Esophagus squamous epithelium (tissue), 5 donors: ENCODE data around the gene RUNDC3A. TPM values are rescaled to one million over a fixed set of nuclear protein-coding genes. Genes with fewer than 3 reads are reported as not detected.

Experiments
- DNase-seq: peaks from one replicate; lab custom pipeline; 2025; lab: John Stamatoyannopoulos, UW
- H3K27ac ChIP-seq, 4 donors: fragments of 200-600 bp; sonication (generic); one replicate each; pipeline ENCODE4 v1.5.1; 2016 to 2019; ENCODE audit warnings: mild to moderate bottlenecking in 1 of 4
- H3K27me3 ChIP-seq, 4 donors: fragments of 200-600 bp; sonication (generic); 1 replicate in 3 of 4; 2 replicates in 1 of 4; pipeline versions ENCODE4 v1.5.1 to v1.6.0; 2017 to 2021; ENCODE audit warnings: antibody characterized with exemption in 1 of 4
- H3K36me3 ChIP-seq, 3 donors: fragments of 200-600 bp; sonication (generic); one replicate each; pipeline ENCODE4 v1.5.1; 2016 to 2019
- H3K4me1 ChIP-seq, 3 donors: fragments of 200-600 bp; sonication (generic); one replicate each; pipeline ENCODE4 v1.5.1; 2017 to 2019
- H3K4me3 ChIP-seq, 4 donors: fragments of 200-600 bp; sonication (generic); 1 replicate in 3 of 4; 2 replicates in 1 of 4; pipeline ENCODE4 v1.5.1; 2016 to 2019; ENCODE audit warnings: mild to moderate bottlenecking in 2 of 4, moderate library complexity in 1 of 4
- H3K9me3 ChIP-seq, 3 donors: fragments of 200-600 bp; sonication (generic); one replicate each; pipeline ENCODE4 v1.5.1; 2016 to 2019
- POLR2A ChIP-seq, 4 donors: fragments of 450-650 bp; IDR thresholded peaks; one replicate each; pipeline ENCODE4 v1.6.1; 2017; ENCODE audit warnings: antibody characterized with exemption in 4 of 4, mild to moderate bottlenecking in 4 of 4, moderate library complexity in 3 of 4
- WGBS, 2 donors: methylation state at CpG; one replicate each; pipeline ENCODE4 v1.1.5; 2018; 5-methylcytosine and 5-hydroxymethylcytosine counted together
- intact Hi-C: fragments of 100-400 bp; cut with DNase I; formaldehyde crosslinking; loops from one replicate; pipeline ENCODE4 v1.15.0; 2022
- total RNA-seq, 4 donors: library from RNA; depleted of rRNA; stranded (reverse); fragments of >200 nt; gene quantifications; one replicate each; pipeline ENCODE4 v1.1.0, GENCODE V29; 2016
- TF ChIP-seq, protein P1 (sequence below), 6 experiments: fragments of 450-650 bp in 4 of 6; fragments of 200-600 bp in 2 of 6; sonication (generic) in 2 of 6; IDR thresholded peaks; one replicate each; pipeline ENCODE4 v1.5.1; 2016 to 2019; ENCODE audit warnings: antibody characterized with exemption in 6 of 6, mild to moderate bottlenecking in 4 of 6, moderate library complexity in 4 of 6
- donor health status: DM: yes; HTN: yes; CAD: no.

The RUNDC3A gene
- total RNA-seq, 4 donors from 2014 or later, result 0.23 to 1.1 (median 0.81) TPM

- Histone ChIP-seq H3K4me1 (no peaks in the 10 kb centered on the region), H3K27me3 (no peaks in the 10 kb centered on the region), H3K4me3 (no peak overlapping the region), H3K9me3 (no peaks in the 10 kb centered on the region), H3K36me3 (no peaks in the 10 kb centered on the region), H3K27ac (no peak overlapping the region)
- intact Hi-C loops, result no loop called here
- WGBS, 2 donors, result 59 to 67% methylated on average over 6 to 7 of the region's 7 CpGs
- no peak for TF ChIP-seq POLR2A (IDR thresholded peaks at IDR 0.05)
- TF ChIP-seq, protein P1, sequence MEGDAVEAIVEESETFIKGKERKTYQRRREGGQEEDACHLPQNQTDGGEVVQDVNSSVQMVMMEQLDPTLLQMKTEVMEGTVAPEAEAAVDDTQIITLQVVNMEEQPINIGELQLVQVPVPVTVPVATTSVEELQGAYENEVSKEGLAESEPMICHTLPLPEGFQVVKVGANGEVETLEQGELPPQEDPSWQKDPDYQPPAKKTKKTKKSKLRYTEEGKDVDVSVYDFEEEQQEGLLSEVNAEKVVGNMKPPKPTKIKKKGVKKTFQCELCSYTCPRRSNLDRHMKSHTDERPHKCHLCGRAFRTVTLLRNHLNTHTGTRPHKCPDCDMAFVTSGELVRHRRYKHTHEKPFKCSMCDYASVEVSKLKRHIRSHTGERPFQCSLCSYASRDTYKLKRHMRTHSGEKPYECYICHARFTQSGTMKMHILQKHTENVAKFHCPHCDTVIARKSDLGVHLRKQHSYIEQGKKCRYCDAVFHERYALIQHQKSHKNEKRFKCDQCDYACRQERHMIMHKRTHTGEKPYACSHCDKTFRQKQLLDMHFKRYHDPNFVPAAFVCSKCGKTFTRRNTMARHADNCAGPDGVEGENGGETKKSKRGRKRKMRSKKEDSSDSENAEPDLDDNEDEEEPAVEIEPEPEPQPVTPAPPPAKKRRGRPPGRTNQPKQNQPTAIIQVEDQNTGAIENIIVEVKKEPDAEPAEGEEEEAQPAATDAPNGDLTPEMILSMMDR (IDR thresholded peaks at IDR 0.05), result no peak
- DNase-seq, result no peak
Measured at GRCh38 chr17:44269535-44270240, 38.7 kb upstream of the RUNDC3A start.

DNA sequence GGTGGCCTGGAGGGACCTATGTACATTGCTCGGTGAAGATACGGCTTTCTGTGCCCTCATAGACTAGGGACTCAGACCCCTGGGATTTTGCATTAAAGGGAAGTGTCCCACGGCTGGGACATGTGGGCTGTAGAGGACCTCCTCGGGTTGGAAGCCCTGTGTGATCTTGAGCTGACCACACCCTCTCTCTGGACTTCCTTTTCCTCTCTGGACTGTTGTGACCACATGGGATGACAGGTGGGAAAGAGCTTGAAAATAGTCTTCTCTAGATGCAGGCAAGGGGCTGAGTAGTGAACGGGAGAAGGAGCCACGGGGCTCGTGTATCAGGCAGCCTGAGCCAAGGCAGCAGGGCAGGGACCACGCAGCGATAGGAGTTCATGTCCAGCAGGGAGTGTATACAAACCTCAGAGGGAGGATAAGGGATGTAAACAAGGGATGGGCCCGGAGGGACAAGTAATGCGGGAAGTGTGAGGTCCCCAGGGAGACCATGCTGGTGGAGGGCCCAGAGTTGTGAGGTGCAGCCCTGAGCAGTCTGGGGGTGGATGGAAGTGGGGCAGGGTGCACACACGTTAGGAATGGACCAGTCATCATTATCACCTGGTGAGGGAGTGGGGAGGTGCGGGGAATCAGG is 36.0 kb upstream of the RUNDC3A start:
- intact Hi-C loops, result no loop called here
- no peaks in the 10 kb centered on the region for H3K9me3 ChIP-seq
- 41 to 55% methylated on average over 11 to 12 of the region's 13 CpGs for whole genome bisulfite sequencing, 2 donors
- H3K4me3 ChIP-seq, result no peak overlapping the region
- H3K27ac ChIP-seq, result no peak overlapping the region
- no peaks in the 10 kb centered on the region for H3K4me1 ChIP-seq
- no peak for DNase-seq
- no peaks in the 10 kb centered on the region for H3K27me3 ChIP-seq
- TF ChIP-seq, protein P1 (IDR thresholded peaks at IDR 0.05), result no peak
- TF ChIP-seq POLR2A (IDR thresholded peaks at IDR 0.05), result no peak
- H3K36me3 ChIP-seq, result no peaks in the 10 kb centered on the region

GRCh38 chr17:44272954-44273353 is 35.4 kb upstream of the RUNDC3A start:
- no peak overlapping the region for H3K4me3 ChIP-seq
- no peak overlapping the region for H3K27ac ChIP-seq
- no peaks in the 10 kb centered on the region for H3K4me1 ChIP-seq
- H3K36me3 ChIP-seq, result no peaks in the 10 kb centered on the region
- 61 to 86% methylated on average over 3 of the region's 6 CpGs for whole genome bisulfite sequencing, 2 donors
- DNase-seq, result no peak
- H3K27me3 ChIP-seq, result no peaks in the 10 kb centered on the region
- H3K9me3 ChIP-seq, result no peaks in the 10 kb centered on the region
- no peak for TF ChIP-seq POLR2A (IDR thresholded peaks at IDR 0.05)
- TF ChIP-seq, protein P1 (IDR thresholded peaks at IDR 0.05), result no peak
- intact Hi-C loops, result no loop called here

DNA sequence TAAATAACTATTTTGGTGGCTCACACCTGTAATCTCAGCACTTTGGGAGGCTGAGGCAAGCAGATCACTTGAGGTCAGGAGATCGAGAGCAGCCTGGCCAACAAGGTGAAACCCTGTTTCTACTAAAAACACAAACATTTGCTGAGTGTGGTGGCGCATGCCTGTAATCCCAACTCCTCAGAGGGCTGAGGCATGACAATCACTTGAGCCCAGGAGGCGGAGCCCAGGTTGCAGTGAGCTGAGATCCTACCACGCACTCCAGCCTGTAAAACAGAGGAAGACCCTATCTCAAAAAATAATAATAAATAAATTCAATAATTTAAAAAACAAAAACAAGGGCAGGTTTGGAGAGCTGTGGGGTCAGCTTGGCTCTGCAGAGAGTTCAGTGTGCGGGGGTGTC is 34.8 kb upstream of the RUNDC3A start:
- Histone ChIP-seq H3K36me3 (no peaks in the 10 kb centered on the region), H3K4me1 (no peaks in the 10 kb centered on the region), H3K27ac (no peak overlapping the region), H3K4me3 (no peak overlapping the region), H3K9me3 (no peaks in the 10 kb centered on the region), H3K27me3 (no peaks in the 10 kb centered on the region)
- intact Hi-C loops, result no loop called here
- DNase-seq, result no peak
- WGBS, 2 donors, result 83 to 90% methylated on average over 5 of the region's 5 CpGs
- no peak for TF ChIP-seq POLR2A (IDR thresholded peaks at IDR 0.05)
- TF ChIP-seq, protein P1 (IDR thresholded peaks at IDR 0.05), result no peak

GRCh38 chr17:44277976-44278375 is 30.4 kb upstream of the RUNDC3A start:
- intact Hi-C loops, result no loop called here
- 83 to 88% methylated on average over 4 of the region's 4 CpGs for WGBS, 2 donors
- no peaks in the 10 kb centered on the region for H3K36me3 ChIP-seq
- no peaks in the 10 kb centered on the region for H3K27me3 ChIP-seq
- H3K9me3 ChIP-seq, result no peaks in the 10 kb centered on the region
- no peak overlapping the region for H3K27ac ChIP-seq
- H3K4me1 ChIP-seq, result peaks cover 6 to 17% (median 14%) of the 10 kb centered on the region in 3 donors
- TF ChIP-seq POLR2A (IDR thresholded peaks at IDR 0.05), result no peak
- TF ChIP-seq, protein P1 (IDR thresholded peaks at IDR 0.05), result no peak
- DNase-seq, result no peak
- H3K4me3 ChIP-seq, result no peak overlapping the region
